Psoas muscle (tissue), 8 donors: Measurements from ENCODE around the gene C12orf57. TPM values are rescaled to one million over a fixed set of nuclear protein-coding genes. Genes with fewer than 3 reads are reported as not detected.

ENCODE experiments used
- ATAC-seq, 4 donors: fragments of 200-7000 bp; cut with Tn5 transposase; one replicate each; pipeline ENCODE4 v1.9.1; 2020; ENCODE audit warnings: moderate library complexity in 3 of 4, mild to moderate bottlenecking in 2 of 4
- DNase-seq, 2 donors: peaks; one replicate each; pipeline ENCODE4 v3.0.0-alpha.2; 2020
- H3K27ac ChIP-seq: fragments of 200-600 bp; one replicate; pipeline ENCODE4 v1.8.0; 2022
- H3K27me3 ChIP-seq, 3 donors: fragments of 200-600 bp in 1 of 3; one replicate each; pipeline versions ENCODE4 v1.6.1 to v1.8.0; 2013 to 2022; ENCODE audit warnings: low read length in 2 of 3, mild to moderate bottlenecking in 2 of 3, moderate library complexity in 1 of 3; ENCODE audit not compliant: insufficient read depth in 3 of 3
- H3K36me3 ChIP-seq, 2 donors: fragments of 200-600 bp in 1 of 2; one replicate each; pipeline versions ENCODE4 v1.6.1 to v1.8.0; 2013 to 2022; ENCODE audit warnings: low read depth in 1 of 2, mild to moderate bottlenecking in 1 of 2, moderate library complexity in 1 of 2; ENCODE audit not compliant: insufficient read depth in 1 of 2
- H3K4me1 ChIP-seq: fragments of 200-600 bp; one replicate; pipeline ENCODE4 v1.8.0; 2022
- H3K4me3 ChIP-seq: fragments of 200-600 bp; one replicate; pipeline ENCODE4 v1.8.0; 2022; ENCODE audit warnings: mild to moderate bottlenecking
- H3K9me3 ChIP-seq: fragments of 200-600 bp; one replicate; pipeline ENCODE4 v1.8.0; 2022
- CTCF ChIP-seq: fragments of 200-600 bp; IDR thresholded peaks from one replicate; pipeline ENCODE4 v1.8.0; 2022; ENCODE audit warnings: antibody characterized with exemption
- WGBS, 3 donors: extraction: QIAGEN DNeasy Blood & Tissue Kit; methylation state at CpG; one replicate each; pipeline versions ENCODE4 v1.1.6 to v1.1.7; 2013; 5-methylcytosine and 5-hydroxymethylcytosine counted together
- intact Hi-C, 2 donors: fragments of 100-400 bp; cut with DNase I; formaldehyde crosslinking; loops; one replicate each; pipeline versions ENCODE4 v1.11.0 to v1.14.2; 2022
- polyA plus RNA-seq, 3 donors: library from polyadenylated mRNA; stranded (reverse); fragments of 200-250 nt; gene quantifications; one replicate each; pipeline ENCODE4 v1.2.3, GENCODE V29; 2013
- total RNA-seq, 4 donors: library from RNA; stranded (reverse); fragmentation: NEBNext Ultra II Directional in 2 of 4; extraction: Animal tissue kit (Norgen Biotek cat#: 25700) in 2 of 4; gene quantifications; one replicate each; pipeline versions ENCODE4 v1.2.1 to v1.2.4, GENCODE V29; 2021 to 2023
- donor health status: healthy with polysubstance abuse.
- donor health status: DM: no; HTN: no; CAD: no; lungs with moderate emphysema.
- donor health status: Bipolar disorder and iron deficiency.
- donor health status: healthy.
- donor health status: DM: yes; HTN: yes; CAD: no.
- donor health status: DM: no; HTN: no; CAD: no.
- donor health status: DM: no; HTN: no; CAD: no.
- donor health status: DM: yes; HTN: yes; CAD: no.

C12orf57 gene
- total and polyA plus RNA-seq, 7 donors, result 80.4 to 269 (median 110) TPM

DNA sequence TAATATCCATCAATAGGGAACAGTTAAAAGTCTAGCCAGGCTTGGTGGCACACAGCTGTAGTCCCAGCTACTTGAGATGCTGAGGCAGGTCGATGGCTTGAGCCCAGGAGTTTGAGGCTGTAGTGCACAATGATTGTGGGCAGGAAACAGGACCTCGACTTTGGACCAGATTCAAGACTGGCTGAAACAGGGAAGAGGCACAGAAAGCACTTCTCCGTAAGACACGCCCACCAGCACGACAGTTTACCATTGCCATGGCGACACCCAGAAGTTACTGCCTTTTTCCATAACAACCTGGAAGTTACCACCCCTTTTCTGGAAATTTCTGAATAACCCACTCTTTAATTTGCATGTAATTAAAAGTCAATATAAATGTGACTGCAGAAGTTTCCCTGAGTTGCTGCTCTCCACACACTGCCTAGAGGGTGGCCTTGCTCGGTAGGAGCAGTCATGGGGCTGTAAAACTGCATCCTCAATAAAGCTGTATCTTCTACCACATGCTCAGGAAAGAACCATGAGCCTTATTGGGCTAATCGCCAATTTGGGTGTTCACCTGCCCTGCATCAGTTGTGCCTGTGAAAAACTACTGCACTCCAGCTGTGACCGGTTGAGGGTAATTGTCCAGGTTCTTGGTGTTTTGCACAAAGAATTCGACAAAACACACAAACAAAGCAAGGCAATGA, 43.8 kb upstream of the C12orf57 start:
- no peaks in the 10 kb centered on the region for H3K36me3 ChIP-seq
- H3K27ac ChIP-seq, result no peak overlapping the region
- TF ChIP-seq CTCF, result no peak
- DNase-seq (no peak), ATAC-seq (no peak)
- no peak overlapping the region for H3K4me3 ChIP-seq
- peaks cover 5% of the 10 kb centered on the region for H3K4me1 ChIP-seq
- H3K9me3 ChIP-seq, result no peaks in the 10 kb centered on the region
- 47 to 62% (median 58%) methylated on average over 10 of the region's 10 CpGs for WGBS, 3 donors
- intact Hi-C loops, result loop anchor here in 1 of 2 donors (5.0 kb wide), 1 partner anchor 372 kb away; no protein-coding TSS in a partner anchor
- H3K27me3 ChIP-seq, result no peaks in the 10 kb centered on the region

DNA sequence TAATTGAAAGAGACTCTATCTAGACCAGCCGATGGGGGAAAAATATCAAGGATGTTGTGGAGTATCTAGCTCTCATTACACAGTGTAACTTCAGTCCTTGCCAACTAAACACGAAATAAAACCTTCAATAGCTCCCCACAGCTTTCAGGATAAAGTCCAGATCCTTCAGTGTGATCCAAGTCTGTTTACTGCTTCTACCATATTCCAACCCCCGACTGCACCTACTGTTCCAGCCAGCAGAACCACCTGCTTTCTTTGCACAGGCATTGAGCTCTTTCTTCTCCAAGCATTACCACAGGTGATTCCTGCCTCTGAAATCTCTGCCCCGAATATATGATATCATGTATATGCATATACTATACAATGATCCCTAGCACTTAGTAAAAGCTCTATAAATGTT, 41.4 kb upstream of the C12orf57 start:
- DNase-seq (no peak), ATAC-seq (no peak)
- Histone ChIP-seq H3K9me3 (no peaks in the 10 kb centered on the region), H3K4me3 (no peak overlapping the region), H3K27me3 (no peaks in the 10 kb centered on the region), H3K27ac (no peak overlapping the region), H3K4me1 (peaks cover 5% of the 10 kb centered on the region), H3K36me3 (peaks cover 0 to 15% of the 10 kb centered on the region in 2 donors)
- TF ChIP-seq CTCF, result no peak
- WGBS, 3 donors, result 77 to 85% (median 82%) methylated on average over 4 of the region's 4 CpGs
- intact Hi-C loops, result no loop called here

- intact Hi-C loops, result no loop called here
- Histone ChIP-seq H3K9me3 (no peaks in the 10 kb centered on the region), H3K4me3 (peak overlapping the region; percentile 91), H3K27ac (no peak overlapping the region), H3K27me3 (no peaks in the 10 kb centered on the region), H3K36me3 (peaks cover 0 to 22% of the 10 kb centered on the region in 2 donors), H3K4me1 (peaks cover 5% of the 10 kb centered on the region)
- TF ChIP-seq CTCF, result no peak
- no peak for DNase-seq
- no peak for ATAC-seq
- WGBS, 3 donors, result 58 to 73% (median 64%) methylated on average over 1 of the region's 1 CpG
Observed at GRCh38 chr12:6903722-6904121, 40.1 kb upstream of the C12orf57 start.

GRCh38 chr12:6904280-6905276, 39.2 kb upstream of the C12orf57 start, which contains the start of gene LRRC23:
Gene LRRC23 (plus strand): TSS chr12:6904822. CDS start chr12:6905634, 812 bp downstream.
- Histone ChIP-seq H3K4me1 (peaks cover 5% of the 10 kb centered on the region), H3K36me3 (peaks cover 0 to 22% of the 10 kb centered on the region in 2 donors), H3K27me3 (no peaks in the 10 kb centered on the region), H3K27ac (peak within 1 kb of the TSS; percentile 47), H3K9me3 (no peaks in the 10 kb centered on the region), H3K4me3 (peak within 1 kb of the TSS; percentile 91)
- peak; percentile 96 to 99 (median 98) for ATAC-seq
- intact Hi-C loops, result no loop called here
- TF ChIP-seq CTCF, result no peak
- peak; percentile 95 to 96 for DNase-seq
- 4 to 5% (median 4%) methylated on average over 34 of the region's 34 CpGs for WGBS, 3 donors
